ENCODE measurements around the gene PSMA3.

PSMA3 gene

GRCh38 chr14:58299401-58300330 lies 55.0 kb downstream of the PSMA3 start:
- no peak for DNase-seq (ENCODE audit: low read depth)

- DNase-seq (ENCODE audit: low read depth) = no peak
These were observed 56.8 kb downstream of the PSMA3 start for GRCh38 chr14:58301416-58301815.

- no peak for DNase-seq (ENCODE audit: low read depth)
These were observed 61.1 kb downstream of the PSMA3 start for GRCh38 chr14:58305730-58306129.

GRCh38 chr14:58307597-58308316 lies 63.1 kb downstream of the PSMA3 start:
- no peak for DNase-seq (ENCODE audit: low read depth)

- DNase-seq (ENCODE audit: low read depth) = no peak
These were observed 64.4 kb downstream of the PSMA3 start for GRCh38 chr14:58309086-58309485.

- no peak for DNase-seq (ENCODE audit: low read depth)
These were observed 69.1 kb downstream of the PSMA3 start for GRCh38 chr14:58313699-58314098.

- no peak for DNase-seq (ENCODE audit: low read depth)
These were observed 71.0 kb downstream of the PSMA3 start for GRCh38 chr14:58315606-58316005.
